GM19240 (cell line): ENCODE data around the gene RFTN2.
A peak's percentile ranks its signal among the peaks of the same experiment; 100 is the strongest.
"Not testable (repeated sequence)": the region's sequence is repeated elsewhere in the genome, so short reads cannot be mapped to it uniquely, and the experiment has no call there.

ENCODE experiments used
- DNase-seq: peaks from one replicate; pipeline ENCODE4 v3.0.0; 2011; ENCODE audit warnings: low spot score; ENCODE audit not compliant: insufficient read length

Gene RFTN2, protein sequence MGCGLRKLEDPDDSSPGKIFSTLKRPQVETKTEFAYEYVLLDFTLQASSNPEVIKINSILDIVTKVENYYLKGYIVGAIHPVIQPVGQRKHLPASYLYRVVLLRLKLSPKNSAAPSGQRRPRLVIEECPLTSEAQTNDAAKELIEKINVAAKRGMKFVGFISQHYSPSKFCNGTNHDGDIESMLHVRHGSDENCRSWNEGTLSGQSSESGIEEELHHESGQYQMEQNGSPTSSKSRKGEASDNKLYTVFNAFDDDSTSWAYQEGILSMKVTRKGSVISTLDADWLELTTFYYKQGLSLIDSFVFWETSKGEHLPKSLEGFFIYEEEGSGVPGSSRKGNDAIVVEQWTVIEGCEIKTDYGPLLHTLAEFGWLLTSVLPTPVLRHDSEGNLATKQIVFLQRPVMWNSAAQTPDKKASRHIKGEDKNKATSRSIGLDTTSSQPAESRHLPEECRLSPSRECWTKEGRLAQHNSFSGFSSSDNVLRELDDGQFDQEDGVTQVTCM

DNA sequence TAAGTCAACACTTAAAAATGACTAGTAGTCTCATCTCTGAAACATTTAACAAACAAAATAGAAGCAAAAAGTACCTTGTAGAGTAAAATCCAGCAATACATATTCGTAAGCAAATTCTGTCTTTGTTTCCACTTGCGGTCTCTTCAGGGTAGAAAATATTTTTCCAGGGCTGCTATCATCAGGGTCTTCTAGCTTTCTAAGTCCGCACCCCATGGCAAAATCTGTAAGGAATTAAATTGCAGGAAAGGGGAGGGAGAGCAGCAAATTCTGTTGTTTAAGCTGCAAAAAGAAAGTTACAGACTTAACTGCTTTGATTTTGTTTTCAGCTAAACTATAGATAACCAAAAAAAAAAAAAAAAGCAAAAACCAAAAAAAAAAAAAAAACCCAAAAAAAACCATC is at the start of gene RFTN2:
TSS of gene RFTN2 (minus strand) at position 342 of the 400 bp plus-strand sequence. CDS start at position 213, 129 bp downstream.
- no peak for DNase-seq

DNA sequence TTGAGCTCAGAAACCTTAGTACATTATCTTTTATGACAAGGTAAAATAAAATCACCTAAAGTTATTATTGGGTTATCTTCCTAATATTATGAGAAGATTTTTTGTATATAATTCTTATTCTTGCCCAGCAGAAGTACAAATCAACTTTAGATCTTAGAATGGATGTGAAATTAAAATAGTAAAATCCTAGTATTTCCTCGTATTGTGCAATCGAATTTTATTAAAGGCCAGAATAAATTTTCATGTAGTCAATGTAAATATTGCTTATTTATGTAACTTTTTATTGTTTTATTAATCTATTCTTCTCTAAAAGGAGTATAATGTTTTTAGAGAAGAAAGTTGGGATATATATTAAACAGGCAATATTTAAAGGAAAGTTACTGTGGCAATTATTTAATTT is 42.5 kb upstream of the RFTN2 start:
- no peak for DNase-seq

DNA sequence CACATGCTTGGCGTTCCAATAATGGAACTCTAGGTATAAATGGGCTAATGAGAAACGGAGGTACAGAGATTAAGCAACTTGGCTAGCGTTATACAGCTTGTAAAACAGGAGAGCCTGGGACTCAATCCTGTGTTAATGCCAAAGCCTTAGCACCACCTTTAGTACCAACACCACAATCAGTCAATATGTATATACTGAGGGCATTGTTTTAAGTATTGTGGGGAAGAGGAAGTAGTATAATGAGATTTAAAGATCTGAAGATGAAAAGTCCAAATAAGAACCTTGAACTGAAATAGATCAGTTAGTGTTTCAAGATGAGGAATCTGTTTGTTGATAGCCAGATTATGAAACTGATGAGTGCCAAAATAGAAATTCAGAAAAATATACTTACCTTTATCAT is 37.9 kb upstream of the RFTN2 start:
- DNase-seq, result no peak

DNA sequence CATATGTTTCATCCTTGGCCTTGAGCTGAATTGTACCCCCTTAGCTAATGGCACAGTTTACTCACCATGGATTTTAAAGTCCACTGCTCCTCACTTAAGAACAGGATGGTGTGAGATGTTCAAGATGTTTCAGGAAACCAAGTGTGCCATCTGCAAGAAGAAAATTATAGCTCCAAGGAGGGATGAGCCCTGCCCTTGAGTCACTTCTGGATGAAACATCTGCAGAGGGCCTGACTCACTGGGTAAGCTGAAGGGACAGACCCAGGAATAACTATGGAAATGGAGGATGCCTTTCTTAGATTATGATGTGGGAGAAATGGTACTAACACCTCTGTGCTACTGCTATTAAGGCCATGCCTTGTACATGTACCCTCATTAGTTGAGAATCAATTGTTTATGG is 36.2 kb upstream of the RFTN2 start:
- no peak for DNase-seq

DNA sequence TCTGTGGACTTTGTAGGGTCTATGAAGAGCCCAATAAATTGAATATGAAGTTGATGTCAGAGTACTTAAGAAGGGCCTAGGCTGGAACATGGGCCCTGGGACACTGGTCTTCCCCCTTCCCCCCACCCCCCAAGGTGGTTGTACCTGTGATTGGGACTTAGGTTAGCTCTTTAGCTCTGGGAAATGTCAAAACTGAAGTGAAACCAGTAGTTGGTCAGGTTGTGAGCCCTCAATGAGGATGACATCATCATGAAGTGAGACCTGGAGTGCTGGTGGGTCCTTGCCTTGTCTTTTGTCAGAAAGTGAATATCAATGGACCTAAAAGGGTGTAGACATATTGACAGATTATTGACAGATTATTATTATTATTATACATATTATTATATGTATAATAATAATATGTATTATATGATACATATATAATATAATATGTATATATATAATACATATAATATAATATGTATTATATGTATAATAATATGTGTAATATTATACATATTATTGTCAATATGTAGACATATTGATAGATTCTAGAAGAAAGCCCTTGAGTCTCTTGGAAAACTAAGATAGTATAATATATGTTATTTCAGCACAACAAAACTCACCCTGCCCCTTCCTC is 35.1 kb upstream of the RFTN2 start:
- peak; percentile 48 for DNase-seq

DNA sequence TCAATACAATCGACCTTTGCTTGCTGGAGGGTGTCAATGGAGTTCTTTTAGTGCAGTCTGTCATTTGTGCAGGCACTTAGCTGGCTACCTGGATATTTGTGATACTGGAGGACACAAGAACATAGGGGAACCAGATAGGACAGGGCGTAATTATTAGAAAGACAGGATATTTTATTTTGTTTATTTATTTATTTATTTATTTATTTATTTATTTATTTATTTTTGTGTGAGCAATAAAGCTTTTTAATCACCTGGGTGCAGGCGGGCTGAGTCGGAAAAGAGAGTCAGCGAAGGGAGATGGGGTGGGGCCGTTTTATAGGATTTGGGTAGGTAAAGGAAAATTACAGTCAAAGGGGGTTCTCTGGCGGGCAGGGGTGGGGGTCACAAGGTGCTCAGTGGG is 33.8 kb upstream of the RFTN2 start:
- DNase-seq, result not testable (repeated sequence)

DNA sequence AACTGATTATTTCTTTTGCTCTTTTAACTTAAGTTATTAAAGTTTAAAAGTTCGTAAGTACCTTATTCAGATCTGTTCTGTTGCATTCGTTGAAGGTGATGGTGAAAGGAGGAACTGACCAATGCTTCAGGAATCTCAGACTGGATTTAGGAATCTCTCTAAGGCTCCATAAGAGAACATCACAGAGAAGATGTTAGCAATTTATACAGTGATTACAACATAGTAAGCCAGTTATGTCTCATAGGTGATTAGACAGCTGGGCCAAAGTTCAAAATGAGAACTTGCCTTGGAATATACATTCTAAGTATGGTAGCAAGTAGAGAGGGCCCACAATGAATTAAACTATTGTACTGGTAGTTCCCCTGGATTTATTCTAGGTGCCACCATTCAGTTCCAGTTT is 32.9 kb upstream of the RFTN2 start:
- DNase-seq, result no peak

DNA sequence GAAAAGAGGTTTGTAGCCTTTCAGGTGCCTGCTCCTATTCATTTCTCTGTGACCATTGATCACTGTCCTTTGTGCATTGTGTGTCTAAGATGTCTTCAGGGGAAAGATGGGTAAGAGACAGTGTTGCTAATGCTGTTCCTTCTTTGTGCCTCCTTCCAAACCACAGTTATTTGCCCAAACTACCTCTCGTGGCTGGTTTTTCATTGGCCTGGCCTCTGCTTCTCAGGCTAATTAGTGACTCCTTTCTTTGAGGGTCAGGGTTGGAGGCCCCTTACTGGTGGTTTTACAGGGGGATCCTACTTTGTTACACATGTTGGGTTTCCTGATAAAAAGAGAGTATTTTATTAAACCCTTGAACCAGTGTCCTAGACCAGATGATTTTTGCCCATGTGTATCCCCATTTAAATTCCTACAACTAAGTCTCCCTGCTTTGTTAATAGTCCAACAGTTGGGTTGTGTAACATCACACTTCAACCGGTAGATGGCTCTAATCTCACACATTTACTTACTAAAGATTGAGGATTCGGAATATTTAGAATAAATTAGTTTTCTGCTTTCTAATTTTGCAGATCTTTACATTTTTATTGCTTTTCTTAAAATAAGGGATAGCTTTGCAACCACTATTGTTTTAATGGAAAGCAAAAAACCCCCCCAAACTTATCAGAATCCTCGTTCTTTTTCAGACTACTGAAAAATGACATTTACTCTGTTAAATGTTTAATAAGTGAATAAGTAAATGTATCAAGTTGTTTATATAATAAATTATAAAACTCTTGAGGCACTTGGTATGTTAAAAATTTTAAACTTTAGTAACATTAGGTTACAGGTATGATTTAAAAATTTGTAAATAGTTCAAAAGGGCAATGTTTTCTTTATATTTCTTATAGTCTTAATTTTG is 32.2 kb upstream of the RFTN2 start:
- no peak for DNase-seq

DNA sequence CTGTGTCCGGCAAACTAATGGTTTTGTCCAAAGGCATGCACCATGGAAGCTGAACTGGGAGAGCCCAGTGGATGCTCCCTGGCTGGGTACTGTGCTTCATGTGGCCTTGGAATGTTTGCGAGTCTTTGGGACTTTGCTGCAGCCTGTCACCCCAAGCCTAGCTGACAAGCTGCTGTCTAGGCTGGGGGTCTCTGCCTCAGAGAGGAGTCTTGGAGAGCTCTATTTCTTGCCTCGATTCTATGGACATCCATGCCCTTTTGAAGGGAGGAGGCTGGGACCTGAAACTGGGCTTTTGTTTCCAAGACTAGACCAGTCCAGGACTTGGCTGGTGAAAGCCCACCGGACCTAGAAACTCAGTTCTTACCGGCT is 31.4 kb upstream of the RFTN2 start:
- DNase-seq, result no peak

DNA sequence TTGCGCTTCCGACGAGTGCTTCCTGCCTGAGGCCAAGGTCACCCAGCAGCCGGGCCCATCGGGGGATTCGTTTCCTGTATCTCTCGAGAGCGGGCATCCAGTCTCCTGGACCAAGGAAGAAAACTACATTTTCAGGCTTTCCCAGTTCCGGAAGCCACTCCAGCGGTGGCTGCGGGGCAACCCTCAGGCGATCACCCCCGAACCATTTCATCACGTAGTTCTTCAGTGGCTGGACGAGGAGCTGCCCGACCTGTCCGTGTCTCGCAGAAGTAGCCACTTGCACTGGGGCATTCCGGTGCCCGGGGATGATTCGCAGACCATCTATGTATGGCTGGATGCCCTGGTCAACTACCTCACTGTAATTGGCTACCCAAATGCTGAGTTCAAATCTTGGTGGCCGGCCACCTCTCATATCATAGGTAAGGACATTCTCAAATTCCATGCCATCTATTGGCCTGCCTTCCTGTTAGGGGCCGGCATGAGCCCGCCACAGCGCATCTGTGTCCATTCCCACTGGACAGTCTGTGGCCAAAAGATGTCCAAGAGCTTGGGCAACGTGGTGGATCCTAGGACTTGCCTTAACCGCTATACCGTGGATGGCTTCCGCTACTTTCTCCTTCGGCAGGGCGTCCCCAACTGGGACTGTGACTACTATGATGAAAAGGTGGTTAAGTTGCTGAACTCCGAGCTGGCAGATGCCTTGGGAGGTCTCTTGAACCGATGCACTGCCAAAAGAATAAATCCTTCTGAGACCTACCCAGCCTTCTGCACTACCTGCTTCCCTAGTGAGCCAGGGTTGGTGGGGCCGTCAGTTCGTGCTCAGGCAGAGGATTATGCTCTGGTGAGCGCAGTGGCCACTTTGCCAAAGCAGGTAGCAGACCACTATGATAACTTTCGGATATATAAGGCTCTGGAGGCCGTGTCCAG is 30.8 kb upstream of the RFTN2 start:
- no peak for DNase-seq

DNA sequence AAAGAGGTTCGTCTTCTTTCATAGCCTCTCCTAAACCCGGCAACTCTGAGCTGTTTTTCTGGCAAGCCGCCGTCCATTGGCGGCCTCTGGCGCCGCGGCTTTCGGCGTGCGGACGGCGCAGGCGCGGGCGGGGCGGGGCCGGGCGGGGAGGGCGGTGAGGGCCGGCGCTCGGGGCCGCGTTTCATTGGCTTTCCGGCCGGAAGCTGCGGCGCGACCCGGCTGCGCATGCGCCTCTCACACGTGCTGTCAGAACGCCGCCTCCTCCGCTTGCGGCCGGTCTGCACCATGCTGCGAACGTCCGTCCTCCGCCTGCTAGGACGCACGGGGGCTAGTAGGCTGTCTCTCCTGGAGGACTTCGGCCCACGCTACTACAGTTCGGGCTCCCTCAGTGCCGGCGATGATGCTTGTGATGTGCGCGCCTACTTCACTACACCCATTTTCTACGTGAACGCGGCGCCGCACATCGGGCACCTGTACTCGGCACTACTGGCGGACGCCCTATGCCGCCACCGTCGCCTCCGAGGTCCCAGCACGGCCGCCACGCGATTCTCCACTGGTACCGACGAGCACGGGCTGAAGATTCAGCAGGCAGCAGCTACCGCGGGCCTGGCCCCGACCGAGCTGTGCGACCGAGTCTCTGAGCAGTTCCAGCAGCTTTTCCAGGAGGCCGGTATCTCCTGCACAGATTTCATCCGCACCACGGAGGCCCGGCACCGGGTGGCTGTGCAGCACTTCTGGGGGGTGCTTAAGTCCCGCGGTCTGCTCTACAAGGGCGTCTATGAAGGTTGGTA is 29.9 kb upstream of the RFTN2 start, which contains the start of gene MARS2:
TSS of gene MARS2 (plus strand) at position 249 of the 791 bp plus-strand sequence. CDS start at position 286, 37 bp downstream.
- peak; percentile 59 for DNase-seq

DNA sequence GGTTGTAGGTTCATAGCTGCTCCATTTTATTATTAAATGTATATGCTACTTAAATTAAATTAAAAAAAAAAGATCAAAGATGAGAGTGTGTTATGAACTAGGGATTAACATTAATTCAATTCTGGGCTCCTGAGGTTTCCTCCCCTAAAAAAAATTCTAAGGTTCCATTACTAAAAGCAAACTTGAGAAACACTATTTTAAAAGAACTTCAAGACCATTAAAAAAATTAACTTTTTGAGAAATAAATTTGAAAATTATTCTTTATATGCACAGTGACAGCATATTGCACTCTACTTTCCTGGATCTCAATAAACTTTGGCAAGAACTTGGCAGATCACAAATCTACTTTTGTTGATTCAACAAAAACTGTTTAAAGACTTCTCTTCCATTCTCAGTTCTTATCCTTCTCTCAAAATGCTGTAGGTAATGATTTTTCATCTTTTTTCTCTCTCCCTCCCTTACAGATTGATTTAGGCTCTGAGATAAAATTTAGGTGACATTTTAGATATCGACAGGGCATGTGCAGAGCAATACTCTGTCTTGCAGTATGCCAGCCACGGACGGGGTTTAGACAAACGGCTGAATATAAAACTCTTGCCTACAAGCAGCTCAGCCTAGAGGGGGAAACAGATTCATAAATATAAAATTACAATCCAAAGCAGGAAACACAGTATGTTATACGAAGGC is 29.2 kb upstream of the RFTN2 start:
- no peak for DNase-seq

DNA sequence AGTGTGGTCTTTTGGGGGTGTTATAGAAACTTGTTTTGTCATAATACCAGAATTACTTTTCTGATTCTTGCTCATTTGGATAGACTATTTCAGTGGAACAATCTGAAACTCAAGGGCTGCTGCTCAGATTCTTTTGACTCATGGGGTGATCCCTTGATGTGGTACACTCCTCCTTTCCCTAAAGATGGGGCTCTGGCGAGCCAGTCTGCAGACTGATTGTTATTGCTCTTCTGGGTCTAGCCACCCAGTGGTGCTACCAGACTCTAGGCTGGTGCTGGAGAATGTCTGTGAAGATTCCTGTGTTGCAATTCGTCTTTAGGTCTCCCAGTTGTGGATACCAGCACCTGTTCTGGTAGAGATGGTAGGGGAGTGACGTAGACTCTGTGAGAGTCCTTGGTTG is 25.6 kb upstream of the RFTN2 start:
- no peak for DNase-seq

DNA sequence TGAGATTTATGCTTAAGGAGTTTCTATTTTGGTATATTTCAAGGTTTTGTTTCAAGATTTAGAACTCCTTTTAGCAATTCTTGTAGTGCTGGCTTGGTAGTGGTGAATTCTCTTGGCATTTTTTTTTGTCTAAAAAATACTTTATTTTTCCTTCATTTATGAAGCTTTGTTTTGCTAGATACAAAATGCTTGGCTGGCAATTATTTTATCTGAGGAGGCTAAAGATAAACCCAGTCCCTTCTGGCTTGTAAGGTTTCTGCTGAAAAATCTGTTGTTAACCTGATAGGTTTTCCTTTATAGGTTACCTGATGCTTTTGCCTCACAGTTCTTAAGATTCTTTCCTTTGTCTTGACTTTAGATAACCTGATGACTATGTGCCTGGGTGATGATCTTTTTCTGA is 24.3 kb upstream of the RFTN2 start:
- DNase-seq, result not testable (repeated sequence)

DNA sequence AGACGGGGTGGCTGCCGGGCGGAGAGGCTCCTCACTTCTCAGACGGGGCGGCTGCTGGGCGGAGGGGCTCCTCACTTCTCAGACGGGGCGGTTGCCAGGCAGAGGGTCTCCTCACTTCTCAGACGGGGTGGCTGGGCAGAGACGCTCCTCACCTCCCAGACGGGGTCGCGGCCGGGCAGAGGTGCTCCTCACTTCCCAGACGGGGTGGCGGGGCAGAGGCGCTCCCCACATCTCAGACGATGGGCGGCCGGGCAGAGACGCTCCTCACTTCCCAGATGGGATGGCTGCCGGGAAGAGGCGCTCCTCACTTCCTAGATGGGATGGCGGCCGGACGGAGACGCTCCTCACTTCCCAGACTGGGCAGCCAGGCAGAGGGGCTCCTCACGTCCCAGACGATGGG is 21.2 kb upstream of the RFTN2 start:
- not testable (repeated sequence) for DNase-seq

DNA sequence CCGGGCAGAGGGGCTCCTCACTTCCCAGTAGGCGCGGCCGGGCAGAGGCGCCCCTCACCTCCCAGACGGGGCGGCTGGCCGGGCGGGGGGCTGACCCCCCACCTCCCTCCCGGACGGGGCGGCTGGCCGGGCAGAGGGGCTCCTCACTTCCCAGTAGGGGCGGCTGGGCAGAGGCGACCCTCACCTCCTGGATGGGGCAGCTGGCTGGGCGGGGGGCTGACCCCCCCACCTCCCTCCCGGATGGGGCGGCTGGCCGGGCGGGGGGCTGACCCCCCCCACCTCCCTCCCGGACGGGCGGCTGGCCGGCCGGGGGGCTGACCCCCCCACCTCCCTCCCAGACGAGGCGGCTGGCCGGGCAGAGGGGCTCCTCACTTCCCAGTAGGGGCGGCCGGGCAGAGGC is 20.6 kb upstream of the RFTN2 start:
- not testable (repeated sequence) for DNase-seq

DNA sequence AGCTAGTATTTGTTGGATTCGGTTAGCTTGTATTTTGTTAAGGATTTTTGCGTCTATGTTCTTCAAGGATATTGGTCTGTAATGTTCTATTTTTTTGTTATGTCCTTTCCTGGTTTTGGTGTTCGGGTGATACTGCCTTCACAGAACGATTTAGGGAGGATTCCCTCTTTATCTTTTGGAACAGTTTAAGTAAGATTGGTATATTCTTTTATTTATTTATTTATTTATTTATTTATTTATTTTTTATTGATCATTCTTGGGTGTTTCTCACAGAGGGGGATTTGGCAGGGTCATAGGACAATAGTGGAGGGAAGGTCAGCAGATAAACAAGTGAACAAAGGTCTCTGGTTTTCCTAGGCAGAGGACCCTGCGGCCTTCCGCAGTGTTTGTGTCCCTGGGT is 19.8 kb upstream of the RFTN2 start:
- DNase-seq, result not testable (repeated sequence)

DNA sequence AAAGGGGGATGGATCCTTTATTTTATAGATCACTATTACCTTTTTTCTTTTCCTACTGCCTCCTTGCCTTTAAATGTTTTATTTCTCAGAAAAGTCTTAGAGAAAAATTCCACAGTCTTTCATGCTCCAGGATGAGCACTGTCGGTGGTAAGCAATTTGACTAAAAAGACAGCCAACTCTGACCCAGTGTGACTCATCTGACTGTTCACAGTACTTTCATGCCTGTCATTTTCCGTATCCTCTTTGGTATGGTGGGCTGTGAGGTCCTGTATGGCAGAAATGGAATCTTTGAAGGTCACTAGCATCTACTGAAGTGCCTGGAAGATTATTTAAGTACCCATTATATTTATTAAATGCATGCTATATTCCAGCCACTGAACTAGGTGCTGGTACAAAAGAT is 2.1 kb upstream of the RFTN2 start:
- DNase-seq, result no peak

DNA sequence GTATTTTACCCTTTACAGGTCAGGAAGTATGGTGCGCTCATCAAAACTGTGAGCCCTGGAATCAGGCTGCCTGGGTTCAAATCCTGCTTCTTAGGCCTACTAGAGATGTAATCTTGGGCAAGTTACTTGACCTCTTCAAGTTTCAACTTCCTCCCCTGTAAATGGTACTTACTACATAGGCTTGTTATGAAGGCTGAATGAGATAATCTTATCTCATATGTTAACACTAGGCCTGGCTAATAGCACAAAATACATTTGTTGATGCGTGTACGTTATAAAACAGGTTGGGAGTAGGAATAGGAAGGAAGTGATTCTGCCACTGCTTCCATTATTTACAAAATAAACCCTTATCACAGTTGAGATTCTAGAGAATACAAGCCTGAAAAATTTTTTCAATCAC is 1.7 kb upstream of the RFTN2 start:
- no peak for DNase-seq
